ENCODE measurements around the gene TTC33.
A peak's percentile ranks its signal among the peaks of the same experiment; 100 is the strongest.

The TTC33 gene

GRCh38 chr5:40690267-40690666 is 65.5 kb downstream of the TTC33 start:
- H3K27me3 ChIP-seq (ENCODE audit: low read depth), result no peaks in the 10 kb centered on the region
- H3K4me1 ChIP-seq, result peaks cover 4% of the 10 kb centered on the region; the same call in 1 of the 2 replicates
- in situ Hi-C loops (cut with MboI; ENCODE audit: low sequenced_read_pairs), result loop anchor here (25.0 kb wide), 3 partner anchors 753 to 1103 kb away; no protein-coding TSS in a partner anchor
- H3K9me3 ChIP-seq, result no peaks in the 10 kb centered on the region
- H3K36me3 ChIP-seq (replicated peaks), result no peaks in the 10 kb centered on the region
- DNase-seq (ENCODE audit: low spot score in 2 of 2), result no peak
- no peak overlapping the region for H3K4me3 ChIP-seq

GRCh38 chr5:40689438-40689837 is 66.3 kb downstream of the TTC33 start:
- DNase-seq (ENCODE audit: low spot score in 2 of 2), result no peak
- Histone ChIP-seq H3K27me3 (ENCODE audit: low read depth) (no peaks in the 10 kb centered on the region), H3K4me3 (no peak overlapping the region), H3K4me1 (peaks cover 4% of the 10 kb centered on the region; the same call in 1 of the 2 replicates), H3K36me3 (replicated peaks) (no peaks in the 10 kb centered on the region), H3K9me3 (no peaks in the 10 kb centered on the region)
- in situ Hi-C loops (cut with MboI; ENCODE audit: low sequenced_read_pairs), result loop anchor here (25.0 kb wide), 3 partner anchors 752 to 1102 kb away; no protein-coding TSS in a partner anchor

- Histone ChIP-seq H3K4me1 (peaks cover 4% of the 10 kb centered on the region; the same call in 1 of the 2 replicates), H3K27me3 (ENCODE audit: low read depth) (no peaks in the 10 kb centered on the region), H3K36me3 (replicated peaks) (no peaks in the 10 kb centered on the region), H3K9me3 (no peaks in the 10 kb centered on the region), H3K4me3 (no peak overlapping the region)
- in situ Hi-C loops (cut with MboI; ENCODE audit: low sequenced_read_pairs), result loop anchor here (25.0 kb wide), 3 partner anchors 752 to 1102 kb away; no protein-coding TSS in a partner anchor
- DNase-seq (ENCODE audit: low spot score in 2 of 2), result no peak
These were observed 66.8 kb downstream of the TTC33 start for GRCh38 chr5:40688996-40689395.

- no peaks in the 10 kb centered on the region for H3K9me3 ChIP-seq
- in situ Hi-C loops (cut with MboI; ENCODE audit: low sequenced_read_pairs), result loop anchor here (25.0 kb wide), 3 partner anchors 751 to 1101 kb away; no protein-coding TSS in a partner anchor
- H3K27me3 ChIP-seq (ENCODE audit: low read depth), result no peaks in the 10 kb centered on the region
- DNase-seq (ENCODE audit: low spot score in 2 of 2), result peak; percentile 78 to 85
- H3K4me3 ChIP-seq, result no peak overlapping the region
- no peaks in the 10 kb centered on the region for H3K36me3 ChIP-seq (replicated peaks)
- H3K4me1 ChIP-seq, result peaks cover 4% of the 10 kb centered on the region; the same call in 1 of the 2 replicates
These were observed 67.5 kb downstream of the TTC33 start for GRCh38 chr5:40688127-40688761.

GRCh38 chr5:40687321-40687720 is 68.4 kb downstream of the TTC33 start:
- H3K4me3 ChIP-seq, result no peak overlapping the region
- H3K9me3 ChIP-seq, result no peaks in the 10 kb centered on the region
- no peak for DNase-seq (ENCODE audit: low spot score in 2 of 2)
- peaks cover 4% of the 10 kb centered on the region; the same call in 1 of the 2 replicates for H3K4me1 ChIP-seq
- in situ Hi-C loops (cut with MboI; ENCODE audit: low sequenced_read_pairs), result loop anchor here (25.0 kb wide), 3 partner anchors 750 to 1100 kb away; no protein-coding TSS in a partner anchor
- no peaks in the 10 kb centered on the region for H3K27me3 ChIP-seq (ENCODE audit: low read depth)
- no peaks in the 10 kb centered on the region for H3K36me3 ChIP-seq (replicated peaks)

- H3K36me3 ChIP-seq (replicated peaks), result no peaks in the 10 kb centered on the region
- H3K4me1 ChIP-seq, result peaks cover 4% of the 10 kb centered on the region; the same call in 1 of the 2 replicates
- H3K9me3 ChIP-seq, result no peaks in the 10 kb centered on the region
- no peak for DNase-seq (ENCODE audit: low spot score in 2 of 2)
- H3K27me3 ChIP-seq (ENCODE audit: low read depth), result no peaks in the 10 kb centered on the region
- in situ Hi-C loops (cut with MboI; ENCODE audit: low sequenced_read_pairs), result loop anchor here (25.0 kb wide), 3 partner anchors 749 to 1099 kb away; no protein-coding TSS in a partner anchor
- H3K4me3 ChIP-seq, result no peak overlapping the region
These were observed 69.7 kb downstream of the TTC33 start for GRCh38 chr5:40685976-40686486.

GRCh38 chr5:40685193-40685592 is 70.6 kb downstream of the TTC33 start:
- H3K27me3 ChIP-seq (ENCODE audit: low read depth), result no peaks in the 10 kb centered on the region
- H3K9me3 ChIP-seq, result no peaks in the 10 kb centered on the region
- H3K4me3 ChIP-seq, result no peak overlapping the region
- no peaks in the 10 kb centered on the region for H3K36me3 ChIP-seq (replicated peaks)
- in situ Hi-C loops (cut with MboI; ENCODE audit: low sequenced_read_pairs), result loop anchor here (25.0 kb wide), 3 partner anchors 748 to 1098 kb away; no protein-coding TSS in a partner anchor
- DNase-seq (ENCODE audit: low spot score in 2 of 2), result no peak
- peaks cover 4% of the 10 kb centered on the region; the same call in 1 of the 2 replicates for H3K4me1 ChIP-seq

- Histone ChIP-seq H3K9me3 (no peaks in the 10 kb centered on the region), H3K4me1 (peaks cover 8% of the 10 kb centered on the region; the same call in 1 of the 2 replicates), H3K4me3 (no peak overlapping the region), H3K27me3 (ENCODE audit: low read depth) (no peaks in the 10 kb centered on the region), H3K36me3 (replicated peaks) (no peaks in the 10 kb centered on the region)
- no peak for DNase-seq (ENCODE audit: low spot score in 2 of 2)
- in situ Hi-C loops (cut with MboI; ENCODE audit: low sequenced_read_pairs), result loop anchor here (25.0 kb wide), 3 partner anchors 746 to 1096 kb away; no protein-coding TSS in a partner anchor
These were observed 72.5 kb downstream of the TTC33 start for GRCh38 chr5:40683305-40683704.

- no peaks in the 10 kb centered on the region for H3K9me3 ChIP-seq
- DNase-seq (ENCODE audit: low spot score in 2 of 2), result no peak
- in situ Hi-C loops (cut with MboI; ENCODE audit: low sequenced_read_pairs), result loop anchor here (25.0 kb wide), 3 partner anchors 745 to 1095 kb away; no protein-coding TSS in a partner anchor
- H3K4me3 ChIP-seq, result no peak overlapping the region
- no peaks in the 10 kb centered on the region for H3K36me3 ChIP-seq (replicated peaks)
- H3K27me3 ChIP-seq (ENCODE audit: low read depth), result no peaks in the 10 kb centered on the region
- H3K4me1 ChIP-seq, result peaks cover 4% of the 10 kb centered on the region; the same call in 1 of the 2 replicates
These were observed 73.4 kb downstream of the TTC33 start for GRCh38 chr5:40682154-40683017.

- no peaks in the 10 kb centered on the region for H3K9me3 ChIP-seq
- no peaks in the 10 kb centered on the region for H3K27me3 ChIP-seq (ENCODE audit: low read depth)
- H3K4me1 ChIP-seq, result peaks cover 4% of the 10 kb centered on the region; the same call in 1 of the 2 replicates
- no peak for DNase-seq (ENCODE audit: low spot score in 2 of 2)
- H3K36me3 ChIP-seq (replicated peaks), result no peaks in the 10 kb centered on the region
- in situ Hi-C loops (cut with MboI; ENCODE audit: low sequenced_read_pairs), result loop anchor here (25.0 kb wide), 3 partner anchors 744 to 1094 kb away; no protein-coding TSS in a partner anchor
- no peak overlapping the region for H3K4me3 ChIP-seq
These were observed 74.2 kb downstream of the TTC33 start for GRCh38 chr5:40681363-40682153.

GRCh38 chr5:40680741-40681362 is 74.9 kb downstream of the TTC33 start:
- in situ Hi-C loops (cut with MboI; ENCODE audit: low sequenced_read_pairs), result loop anchor here (25.0 kb wide), 3 partner anchors 744 to 1094 kb away; no protein-coding TSS in a partner anchor
- Histone ChIP-seq H3K36me3 (replicated peaks) (no peaks in the 10 kb centered on the region), H3K27me3 (ENCODE audit: low read depth) (no peaks in the 10 kb centered on the region), H3K9me3 (no peaks in the 10 kb centered on the region), H3K4me3 (peak overlapping the region; percentile 64), H3K4me1 (peaks cover 4% of the 10 kb centered on the region; the same call in 1 of the 2 replicates)
- DNase-seq (ENCODE audit: low spot score in 2 of 2), result no peak

- Histone ChIP-seq H3K4me3 (peak within 1 kb of the TSS; percentile 64), H3K36me3 (replicated peaks) (no peaks in the 10 kb centered on the region), H3K9me3 (no peaks in the 10 kb centered on the region), H3K27me3 (ENCODE audit: low read depth) (no peaks in the 10 kb centered on the region), H3K4me1 (peaks cover 4% of the 10 kb centered on the region; the same call in 1 of the 2 replicates)
- in situ Hi-C loops (cut with MboI; ENCODE audit: low sequenced_read_pairs), result loop anchor here (25.0 kb wide), 3 partner anchors 743 to 1093 kb away; no protein-coding TSS in a partner anchor
- DNase-seq (ENCODE audit: low spot score in 2 of 2), result no peak
These were observed 75.7 kb downstream of the TTC33 start, which contains the start of gene PTGER4 for GRCh38 chr5:40679913-40680681. PTGER4 (plus strand) TSS chr5:40679915; CDS start chr5:40680994, 1,079 bp downstream.
